Mesothelial cell of epicardium (in vitro differentiated cells): ENCODE results near the gene GRID2. TPM values are rescaled to one million over a fixed set of nuclear protein-coding genes. Genes with fewer than 3 reads are reported as not detected.

Experiments
- DNase-seq, 2 experiments: peaks; one replicate each; pipeline ENCODE4 v3.0.0; 2021; ENCODE audit warnings: low spot score in 2 of 2; ENCODE audit not compliant: unreplicated experiment in 2 of 2
- H3K27ac Mint-ChIP-seq: 2 replicates; pipeline ENCODE4 v1.8.0; 2021; ENCODE audit warnings: mixed read lengths
- H3K27me3 Mint-ChIP-seq: 2 replicates; pipeline ENCODE4 v1.8.0; 2021; ENCODE audit warnings: low read depth, mixed read lengths
- H3K36me3 Mint-ChIP-seq: 2 replicates; pipeline ENCODE4 v1.8.0; 2021; ENCODE audit warnings: mixed read lengths
- H3K4me1 Mint-ChIP-seq: 2 replicates; pipeline ENCODE4 v1.8.0; 2021; ENCODE audit warnings: mixed read lengths
- H3K4me3 Mint-ChIP-seq: 2 replicates; pipeline ENCODE4 v1.8.0; 2021; ENCODE audit warnings: mild to moderate bottlenecking, moderate library complexity, mixed read lengths
- H3K9me3 Mint-ChIP-seq: 2 replicates; pipeline ENCODE4 v1.8.0; 2021; ENCODE audit warnings: mixed read lengths
- CTCF ChIP-seq: fragments of 200-600 bp; sonication (generic); IDR thresholded peaks from one replicate; pipeline ENCODE4 v1.5.0; 2021; ENCODE audit warnings: antibody characterized with exemption; ENCODE audit not compliant: unreplicated experiment
- total RNA-seq: library from RNA; stranded (reverse); gene quantifications from 3 replicates; pipeline ENCODE4 v1.2.1, GENCODE V29; 2021

Gene GRID2
- total RNA-seq, 1 donor from 2014 or later, result 3.1 TPM

- H3K4me1 Mint-ChIP-seq, result peaks cover 23% of the 10 kb centered on the region
- no peak for DNase-seq
- H3K4me3 Mint-ChIP-seq, result no peak overlapping the region
- no peaks in the 10 kb centered on the region for H3K36me3 Mint-ChIP-seq
- no peak overlapping the region for H3K27ac Mint-ChIP-seq
- no peaks in the 10 kb centered on the region for H3K27me3 Mint-ChIP-seq
- no peaks in the 10 kb centered on the region for H3K9me3 Mint-ChIP-seq
- no peak for TF ChIP-seq CTCF
Measured at GRCh38 chr4:92455329-92455839, 151.6 kb downstream of the GRID2 start.

GRCh38 chr4:92455951-92456350 is 152.2 kb downstream of the GRID2 start:
- DNase-seq, result no peak
- H3K27me3 Mint-ChIP-seq, result no peaks in the 10 kb centered on the region
- no peaks in the 10 kb centered on the region for H3K9me3 Mint-ChIP-seq
- H3K4me3 Mint-ChIP-seq, result no peak overlapping the region
- no peaks in the 10 kb centered on the region for H3K36me3 Mint-ChIP-seq
- peaks cover 22% of the 10 kb centered on the region for H3K4me1 Mint-ChIP-seq
- TF ChIP-seq CTCF, result no peak
- H3K27ac Mint-ChIP-seq, result no peak overlapping the region

GRCh38 chr4:92461732-92462131 is 158.0 kb downstream of the GRID2 start:
- H3K4me3 Mint-ChIP-seq, result no peak overlapping the region
- no peaks in the 10 kb centered on the region for H3K27me3 Mint-ChIP-seq
- H3K9me3 Mint-ChIP-seq, result no peaks in the 10 kb centered on the region
- DNase-seq, result no peak
- no peaks in the 10 kb centered on the region for H3K36me3 Mint-ChIP-seq
- H3K27ac Mint-ChIP-seq, result no peak overlapping the region
- TF ChIP-seq CTCF, result no peak
- peaks cover 8% of the 10 kb centered on the region for H3K4me1 Mint-ChIP-seq

- Mint-ChIP-seq H3K4me3 (no peak overlapping the region), H3K9me3 (peaks cover 5% of the 10 kb centered on the region), H3K27ac (no peak overlapping the region), H3K36me3 (no peaks in the 10 kb centered on the region), H3K27me3 (no peaks in the 10 kb centered on the region), H3K4me1 (peaks cover 7% of the 10 kb centered on the region)
- DNase-seq, result no peak
- no peak for TF ChIP-seq CTCF
Measured at GRCh38 chr4:92477298-92477697, 173.5 kb downstream of the GRID2 start.

- H3K27ac Mint-ChIP-seq, result no peak overlapping the region
- TF ChIP-seq CTCF, result no peak
- H3K4me1 Mint-ChIP-seq, result peaks cover 5% of the 10 kb centered on the region
Measured at GRCh38 chr4:92483341-92483740, 179.6 kb downstream of the GRID2 start.

GRCh38 chr4:92488496-92488895 is 184.7 kb downstream of the GRID2 start:
- no peak overlapping the region for H3K27ac Mint-ChIP-seq
- H3K4me3 Mint-ChIP-seq, result no peak overlapping the region

More at GRCh38 chr4:92483341-92483740, 179.6 kb downstream of the GRID2 start:
- no peak for DNase-seq
- Mint-ChIP-seq H3K27me3 (no peaks in the 10 kb centered on the region), H3K9me3 (no peaks in the 10 kb centered on the region), H3K4me3 (no peak overlapping the region), H3K36me3 (no peaks in the 10 kb centered on the region)

More at GRCh38 chr4:92488496-92488895, 184.7 kb downstream of the GRID2 start:
- H3K36me3 Mint-ChIP-seq, result no peaks in the 10 kb centered on the region
- no peak for TF ChIP-seq CTCF
- H3K9me3 Mint-ChIP-seq, result no peaks in the 10 kb centered on the region
- no peak for DNase-seq
- no peaks in the 10 kb centered on the region for H3K27me3 Mint-ChIP-seq
- H3K4me1 Mint-ChIP-seq, result no peaks in the 10 kb centered on the region
